HUES6 (cell line): ENCODE measurements around the gene DARS1.
"Not testable (repeated sequence)": the region's sequence is repeated elsewhere in the genome, so short reads cannot be mapped to it uniquely, and the experiment has no call there.

Experiments
- H3K27ac ChIP-seq: 2 replicates; pipeline ENCODE4 v1.7.0; 2013; ENCODE audit warnings: low read depth, mild to moderate bottlenecking, low read length, inconsistent platforms
- H3K27me3 ChIP-seq: 2 replicates; pipeline ENCODE4 v1.6.1; 2013; ENCODE audit warnings: low read length; ENCODE audit not compliant: control insufficient read depth, insufficient read depth
- H3K36me3 ChIP-seq: 2 replicates; pipeline ENCODE4 v1.6.1; 2013; ENCODE audit warnings: low read length; ENCODE audit not compliant: control insufficient read depth, insufficient read depth
- H3K4me1 ChIP-seq: 2 replicates; pipeline ENCODE4 v1.6.1; 2013; ENCODE audit warnings: low read length; ENCODE audit not compliant: control insufficient read depth, insufficient read depth
- H3K4me3 ChIP-seq: 2 replicates; pipeline ENCODE4 v1.5.1; 2013; ENCODE audit warnings: low read depth, low read length
- H3K9ac ChIP-seq: one replicate; pipeline ENCODE4 v1.6.1; 2013; ENCODE audit warnings: mild to moderate bottlenecking, low read length
- H3K9me3 ChIP-seq: 2 replicates; pipeline ENCODE4 v1.6.1; 2013; ENCODE audit warnings: low read depth, low read length; ENCODE audit not compliant: control insufficient read depth, insufficient read depth

The DARS1 gene

DNA sequence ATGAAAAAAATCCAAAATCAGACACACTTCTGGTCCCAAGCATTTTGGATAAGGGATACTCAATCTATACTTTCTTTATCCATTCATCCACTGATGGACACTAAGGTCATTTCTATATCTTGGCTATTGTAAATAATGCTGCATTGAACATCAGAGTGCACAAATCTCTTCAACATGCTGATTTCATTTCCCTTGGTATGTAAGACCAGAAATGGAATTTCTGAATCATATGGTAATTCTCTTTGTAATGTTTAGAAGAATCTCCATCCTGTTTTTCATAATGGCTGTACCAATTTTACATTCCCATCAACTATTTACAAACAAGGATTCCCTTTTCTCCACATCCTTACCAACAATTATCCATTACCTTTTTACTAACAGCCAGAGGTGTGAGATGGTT is 75.5 kb downstream of the DARS1 start:
- Histone ChIP-seq H3K27me3 (no peaks in the 10 kb centered on the region), H3K4me3 (no peak overlapping the region), H3K27ac (no peak overlapping the region), H3K9ac (no peak overlapping the region), H3K9me3 (no peaks in the 10 kb centered on the region), H3K4me1 (no peaks in the 10 kb centered on the region; the same call in 1 of the 2 replicates), H3K36me3 (peaks cover 46% of the 10 kb centered on the region)

DNA sequence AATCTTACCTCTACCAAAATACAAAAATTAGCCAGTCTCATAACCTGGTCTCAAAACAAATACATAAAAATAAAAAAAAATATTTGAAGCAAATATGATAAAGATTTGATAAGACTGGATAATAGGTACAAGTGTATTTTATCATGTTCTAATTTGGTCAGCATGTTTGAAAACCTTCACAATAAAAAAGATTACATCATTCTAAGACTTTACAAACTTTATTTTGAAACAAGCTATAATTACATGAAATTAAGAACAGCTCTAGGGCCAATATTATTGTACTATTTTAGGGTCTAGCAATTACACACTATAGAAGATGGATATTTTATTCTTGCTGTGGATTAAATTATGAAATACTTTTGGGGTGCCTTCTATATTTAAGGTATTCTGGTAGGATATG is 79.7 kb downstream of the DARS1 start:
- Histone ChIP-seq H3K9ac (no peak overlapping the region), H3K9me3 (no peaks in the 10 kb centered on the region), H3K4me1 (no peaks in the 10 kb centered on the region; the same call in 1 of the 2 replicates), H3K27me3 (no peaks in the 10 kb centered on the region), H3K36me3 (peaks cover 36% of the 10 kb centered on the region), H3K27ac (no peak overlapping the region), H3K4me3 (no peak overlapping the region)

DNA sequence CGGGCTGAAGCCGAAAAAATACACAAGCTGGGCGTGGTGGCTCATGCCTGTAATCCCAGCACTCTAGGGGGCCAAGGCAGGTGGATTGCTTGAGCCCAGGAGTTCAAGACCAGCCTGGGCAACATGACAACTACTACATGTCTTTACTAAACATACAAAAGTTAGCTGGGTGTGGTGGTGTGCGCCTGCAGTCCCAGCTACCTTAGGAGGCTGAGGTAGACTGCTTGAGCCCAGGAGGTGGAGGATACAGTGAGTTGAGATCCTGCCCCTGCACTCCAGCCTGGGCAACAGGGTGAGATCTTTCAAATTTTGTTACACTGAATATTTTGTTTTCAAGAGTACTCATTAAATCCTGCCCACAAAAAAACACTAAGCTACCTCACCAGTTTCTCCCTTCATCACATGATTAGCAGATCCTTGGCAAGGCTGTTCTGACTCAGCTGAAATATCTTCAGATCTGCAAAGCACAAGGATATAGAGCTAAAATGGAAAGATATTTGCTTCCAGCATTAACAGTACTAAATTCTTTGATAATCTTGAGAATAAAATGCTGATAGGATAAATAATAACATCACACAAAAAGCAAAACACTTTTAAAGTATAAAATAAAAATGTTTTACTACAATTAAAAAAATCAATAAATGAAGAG is 81.0 kb downstream of the DARS1 start:
- Histone ChIP-seq H3K4me3 (no peak overlapping the region), H3K9me3 (no peaks in the 10 kb centered on the region), H3K9ac (no peak overlapping the region), H3K36me3 (peaks cover 26% of the 10 kb centered on the region), H3K27ac (no peak overlapping the region), H3K27me3 (no peaks in the 10 kb centered on the region), H3K4me1 (no peaks in the 10 kb centered on the region)

DNA sequence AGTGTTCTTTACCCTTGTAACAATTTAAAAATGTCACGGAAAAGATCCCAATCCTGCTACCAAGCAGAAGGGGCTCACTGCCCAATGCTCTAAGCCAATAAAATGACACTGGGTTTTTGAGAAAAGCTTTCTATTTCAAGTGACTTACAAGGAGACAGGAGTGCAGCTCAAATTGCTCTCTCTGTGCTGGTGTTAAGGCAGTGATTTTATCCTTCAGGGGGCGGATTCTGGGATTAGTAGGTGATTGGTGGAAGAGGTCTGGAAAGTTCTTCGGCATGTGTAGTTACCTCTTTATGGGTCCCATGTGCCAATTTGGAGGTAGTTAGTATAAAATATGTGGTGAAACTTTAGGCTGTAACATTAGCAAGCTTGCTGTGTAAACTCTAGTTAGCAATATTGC is 81.8 kb downstream of the DARS1 start:
- Histone ChIP-seq H3K4me1 (no peaks in the 10 kb centered on the region), H3K27ac (no peak overlapping the region), H3K27me3 (no peaks in the 10 kb centered on the region), H3K9me3 (no peaks in the 10 kb centered on the region), H3K9ac (no peak overlapping the region), H3K36me3 (peaks cover 21% of the 10 kb centered on the region), H3K4me3 (no peak overlapping the region)

DNA sequence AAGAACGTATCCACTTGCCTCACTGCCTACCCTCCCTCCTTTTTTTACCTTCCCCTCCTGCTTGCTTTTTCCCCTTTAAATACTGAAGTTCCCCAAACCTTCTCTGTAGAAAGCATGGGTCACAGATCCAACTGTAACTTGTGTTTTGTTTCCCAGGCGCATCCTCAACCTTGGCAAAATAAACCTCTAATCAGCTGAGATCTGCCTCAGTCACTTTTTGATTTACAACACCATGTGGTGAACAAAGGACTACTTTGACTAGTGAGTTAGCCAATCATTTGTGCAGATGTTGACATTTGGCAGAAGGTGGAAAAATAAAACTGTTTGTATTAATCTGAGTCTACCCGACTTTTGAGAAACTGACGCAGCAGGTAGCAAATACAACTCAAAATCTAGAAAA is 85.9 kb downstream of the DARS1 start:
- H3K36me3 ChIP-seq: no peaks in the 10 kb centered on the region
- no peak overlapping the region for H3K9ac ChIP-seq
- H3K9me3 ChIP-seq: no peaks in the 10 kb centered on the region
- no peak overlapping the region for H3K27ac ChIP-seq
- no peaks in the 10 kb centered on the region for H3K4me1 ChIP-seq
- H3K4me3 ChIP-seq: no peak overlapping the region
- no peaks in the 10 kb centered on the region for H3K27me3 ChIP-seq

DNA sequence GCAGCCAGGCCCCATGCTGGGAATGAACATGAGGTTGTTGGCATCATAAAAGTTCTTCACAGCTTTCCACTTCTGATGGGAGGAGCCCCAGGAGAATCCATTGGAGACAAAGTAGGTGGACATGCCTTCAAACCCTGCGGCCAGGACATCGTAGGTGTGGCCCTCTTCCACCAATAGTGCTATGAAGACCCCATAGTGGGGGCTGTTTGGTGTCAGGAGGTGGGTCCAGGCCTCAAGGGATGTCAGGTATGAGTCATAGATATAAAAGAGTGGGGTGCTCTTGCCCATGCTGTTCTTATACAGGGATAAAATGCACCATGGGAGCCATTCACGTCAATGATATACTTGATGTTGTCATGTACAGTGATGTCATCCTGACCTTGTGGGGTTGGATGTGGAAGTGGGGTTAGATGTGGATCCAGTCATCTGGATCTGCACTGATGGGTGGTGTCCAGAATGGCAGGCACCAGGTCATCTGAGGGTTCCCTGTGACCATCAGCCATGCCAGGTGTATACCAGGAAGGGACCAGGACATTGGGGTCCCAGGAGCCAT is 87.1 kb downstream of the DARS1 start:
- H3K4me3 ChIP-seq: no peak overlapping the region
- H3K27me3 ChIP-seq: no peaks in the 10 kb centered on the region
- H3K27ac ChIP-seq: no peak overlapping the region
- no peaks in the 10 kb centered on the region for H3K4me1 ChIP-seq
- no peaks in the 10 kb centered on the region for H3K36me3 ChIP-seq
- H3K9ac ChIP-seq: no peak overlapping the region
- no peaks in the 10 kb centered on the region for H3K9me3 ChIP-seq

DNA sequence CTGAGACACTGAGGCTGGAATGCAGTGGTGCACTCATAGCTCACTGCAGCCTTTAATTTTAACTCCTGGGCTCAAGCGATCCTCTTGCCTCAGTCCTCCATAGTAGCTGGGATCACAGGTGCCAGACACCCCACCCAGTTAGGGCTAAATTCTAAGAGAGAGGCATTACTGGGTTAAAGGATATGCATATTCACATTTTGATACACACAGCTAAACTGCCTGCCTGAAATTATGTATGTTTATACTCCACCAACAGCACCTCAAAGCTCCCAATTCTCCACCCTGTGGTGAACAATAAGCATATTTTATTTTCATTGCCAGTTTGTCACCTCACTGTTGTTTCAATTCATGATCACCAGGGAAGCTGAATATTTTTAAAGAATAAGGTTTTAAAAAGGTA is 90.5 kb downstream of the DARS1 start:
- Histone ChIP-seq H3K9ac (no peak overlapping the region), H3K27me3 (no peaks in the 10 kb centered on the region), H3K27ac (no peak overlapping the region), H3K9me3 (no peaks in the 10 kb centered on the region), H3K4me3 (no peak overlapping the region), H3K36me3 (no peaks in the 10 kb centered on the region), H3K4me1 (peaks cover 9% of the 10 kb centered on the region; the same call in 1 of the 2 replicates)

DNA sequence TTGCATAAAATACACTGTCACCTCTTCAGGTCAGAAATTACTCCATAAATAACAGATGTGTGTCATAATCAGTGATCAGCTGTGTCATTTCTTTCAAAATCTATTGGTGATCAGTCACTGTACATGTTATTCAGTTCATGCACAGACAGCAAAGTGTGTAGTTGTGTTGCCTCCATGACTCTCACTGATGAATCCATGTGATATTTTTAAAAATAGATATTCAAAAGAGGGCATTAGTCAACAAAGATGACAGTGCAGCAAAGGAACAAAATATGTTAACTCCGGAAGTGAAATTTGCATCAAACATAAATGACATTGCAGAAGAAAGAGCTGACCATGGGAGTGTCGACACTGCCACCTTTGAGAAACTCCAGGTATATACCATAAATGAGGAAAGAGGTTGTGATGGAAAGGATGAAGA is 92.0 kb downstream of the DARS1 start:
- H3K9me3 ChIP-seq: peaks cover 8% of the 10 kb centered on the region
- no peaks in the 10 kb centered on the region for H3K36me3 ChIP-seq
- no peak overlapping the region for H3K9ac ChIP-seq
- H3K4me1 ChIP-seq: peaks cover 9% of the 10 kb centered on the region; the same call in 1 of the 2 replicates
- H3K4me3 ChIP-seq: no peak overlapping the region
- no peaks in the 10 kb centered on the region for H3K27me3 ChIP-seq
- H3K27ac ChIP-seq: no peak overlapping the region

DNA sequence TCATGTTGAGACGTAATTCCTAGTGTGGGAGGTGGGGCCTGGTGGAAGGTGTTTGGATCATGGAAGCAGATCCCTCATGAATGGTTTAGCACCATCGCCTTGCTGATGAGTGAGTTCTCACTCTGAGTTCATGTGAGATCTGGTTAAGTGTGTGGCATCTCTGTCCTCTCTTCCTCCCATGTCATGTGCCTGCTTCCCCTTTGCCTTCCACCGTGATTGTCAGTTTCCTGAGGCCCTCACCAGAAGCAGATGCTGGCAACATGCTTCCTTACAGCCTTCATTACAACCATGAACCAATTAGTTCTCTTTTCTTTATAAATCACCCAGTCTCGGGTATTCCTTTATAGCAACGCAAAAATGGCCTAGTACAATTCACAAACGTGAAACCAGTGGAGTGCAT is 94.6 kb downstream of the DARS1 start:
- Histone ChIP-seq H3K36me3 (no peaks in the 10 kb centered on the region), H3K4me1 (peaks cover 9% of the 10 kb centered on the region; the same call in 1 of the 2 replicates), H3K27me3 (no peaks in the 10 kb centered on the region), H3K9me3 (peaks cover 11% of the 10 kb centered on the region), H3K27ac (no peak overlapping the region), H3K9ac (no peak overlapping the region), H3K4me3 (no peak overlapping the region)

DNA sequence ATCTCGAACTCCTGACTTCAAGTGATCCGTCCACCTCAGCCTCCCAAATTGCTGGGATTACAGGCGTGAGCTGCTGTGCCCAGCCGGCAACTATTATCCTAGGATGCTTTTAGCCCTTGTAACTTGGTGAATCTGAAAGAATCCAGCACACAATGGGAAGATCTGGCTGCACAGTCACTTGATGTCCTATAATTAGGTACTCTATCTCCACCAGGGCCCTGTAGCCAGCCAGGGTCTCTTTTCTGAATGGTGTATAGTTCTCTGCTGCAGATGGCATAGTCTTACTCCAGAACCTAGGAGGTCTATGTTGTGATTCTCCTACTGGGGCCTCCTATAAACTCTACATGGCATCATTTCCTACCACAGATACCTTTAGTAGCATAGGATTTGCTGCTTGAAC is 95.3 kb downstream of the DARS1 start:
- no peaks in the 10 kb centered on the region for H3K36me3 ChIP-seq
- peaks cover 11% of the 10 kb centered on the region for H3K9me3 ChIP-seq
- H3K4me3 ChIP-seq: no peak overlapping the region
- H3K9ac ChIP-seq: no peak overlapping the region
- H3K4me1 ChIP-seq: peaks cover 9% of the 10 kb centered on the region; the same call in 1 of the 2 replicates
- H3K27me3 ChIP-seq: no peaks in the 10 kb centered on the region
- H3K27ac ChIP-seq: no peak overlapping the region

DNA sequence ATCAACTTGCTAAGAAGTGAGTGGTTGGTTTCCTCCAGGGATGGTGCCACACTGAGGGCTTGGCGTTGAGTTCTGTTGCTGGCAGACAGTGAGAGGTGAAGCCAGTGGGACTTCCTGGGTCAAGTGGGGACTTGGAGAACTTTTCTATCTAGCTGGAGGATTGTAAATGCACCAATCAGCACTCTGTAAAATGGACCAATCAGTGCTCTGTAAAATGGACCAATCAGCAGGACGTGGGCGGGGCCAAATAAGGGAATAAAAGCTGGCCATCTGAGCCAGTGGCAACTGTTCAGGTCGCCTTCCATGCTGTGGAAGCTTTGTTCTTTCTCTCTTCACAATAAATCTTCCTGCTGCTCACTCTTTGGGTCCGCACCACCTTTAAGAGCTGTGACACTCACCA is 96.8 kb downstream of the DARS1 start:
- H3K4me3 ChIP-seq, H3K9ac ChIP-seq, H3K36me3 ChIP-seq, H3K4me1 ChIP-seq, H3K27me3 ChIP-seq, H3K27ac ChIP-seq: not testable (repeated sequence)
- H3K9me3 ChIP-seq: peaks cover 11% of the 10 kb centered on the region
